GM13976 (cell line): Measurements from ENCODE around the gene C6orf47.

ENCODE experiments used
- DNase-seq: peaks from one replicate; pipeline ENCODE4 v3.0.0; 2012; ENCODE audit warnings: low spot score
- CTCF ChIP-seq: IDR thresholded peaks from 2 replicates; pipeline ENCODE4 v1.5.1; 2012; ENCODE audit warnings: borderline replicate concordance, mild to moderate bottlenecking; ENCODE audit not compliant: insufficient read depth; ENCODE audit errors: extremely low read depth, missing control alignments, control extremely low read depth
- in situ Hi-C: fragments of 300-500 bp; cut with MboI; formaldehyde crosslinking; loops from one replicate; pipeline ENCODE4 v1.12.0; 2022; ENCODE audit warnings: low sequenced_read_pairs, mixed read lengths, inconsistent platforms; ENCODE audit not compliant: unreplicated experiment

Gene C6orf47

GRCh38 chr6:31659649-31660380 lies 763 bp downstream of the C6orf47 start:
- in situ Hi-C loops: no loop called here
- no peak for TF ChIP-seq CTCF
- no peak for DNase-seq

- in situ Hi-C loops: no loop called here
- TF ChIP-seq CTCF: no peak
Measured at GRCh38 chr6:31658983-31659648, 1.5 kb downstream of the C6orf47 start.

GRCh38 chr6:31658158-31658688 lies 2.4 kb downstream of the C6orf47 start:
- no peak for TF ChIP-seq CTCF
- in situ Hi-C loops: no loop called here
- DNase-seq: no peak

More at GRCh38 chr6:31658983-31659648, 1.5 kb downstream of the C6orf47 start:
- no peak for DNase-seq

GRCh38 chr6:31657406-31658157 lies 3.0 kb downstream of the C6orf47 start:
- no peak for TF ChIP-seq CTCF
- in situ Hi-C loops: no loop called here
- DNase-seq: no peak

GRCh38 chr6:31655349-31656237 lies 5.0 kb downstream of the C6orf47 start, which contains the start of gene APOM:
TSS of gene APOM (plus strand) at chr6:31655894. CDS start at chr6:31655967, 73 bp downstream.
- no peak for TF ChIP-seq CTCF
- no peak for DNase-seq
- in situ Hi-C loops: no loop called here
